Embryonic facial prominence (tissue), 1 donor: Measurements from ENCODE around the gene RPL10A.
"Not testable (repeated sequence)": the region's sequence is repeated elsewhere in the genome, so short reads cannot be mapped to it uniquely, and the experiment has no call there.

Source experiments
- DNase-seq: peaks from one replicate; pipeline ENCODE4 v3.0.0-alpha.2; 2016; ENCODE audit errors: extremely low spot score

The RPL10A gene

DNA sequence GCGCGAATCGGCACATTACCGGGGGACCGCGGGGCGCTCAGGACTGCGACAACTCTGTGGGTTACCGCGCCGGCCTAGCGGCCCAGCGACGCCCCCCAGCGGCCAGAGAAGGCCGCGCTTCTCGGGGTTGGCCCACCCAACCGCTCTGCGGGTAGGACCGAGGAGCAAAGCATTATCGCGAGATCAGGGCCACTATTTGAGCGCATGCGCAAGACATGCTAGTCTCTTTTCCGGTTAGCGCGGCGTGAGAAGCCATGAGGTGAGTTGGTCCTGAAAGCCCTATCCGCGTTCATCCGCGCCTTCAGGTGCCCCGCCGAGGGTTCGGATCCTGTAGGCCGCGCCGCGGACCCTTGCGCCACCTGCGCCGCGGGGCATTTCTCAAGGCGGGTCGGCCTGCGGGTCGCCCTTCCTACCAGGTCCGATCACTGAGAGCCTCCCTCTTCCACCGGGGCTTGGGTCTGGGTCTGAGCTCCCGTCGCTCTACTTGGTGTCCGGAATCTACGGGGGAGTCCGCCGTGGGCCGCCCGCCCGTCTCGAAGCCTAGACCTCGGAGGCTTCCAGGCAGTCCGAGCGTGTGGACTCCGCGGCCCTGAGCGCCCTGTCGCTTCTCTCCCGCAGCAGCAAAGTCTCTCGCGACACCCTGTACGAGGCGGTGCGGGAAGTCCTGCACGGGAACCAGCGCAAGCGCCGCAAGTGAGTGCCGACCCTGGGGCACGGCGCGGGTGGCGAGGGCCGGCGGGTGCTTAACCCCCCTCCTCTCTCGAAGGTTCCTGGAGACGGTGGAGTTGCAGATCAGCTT is at the start of gene RPL10A:
Gene RPL10A (plus strand): TSS at position 221 of the 799 bp plus-strand sequence. CDS start 34 bp downstream, at position 255.
- peak; percentile 97 for DNase-seq

DNA sequence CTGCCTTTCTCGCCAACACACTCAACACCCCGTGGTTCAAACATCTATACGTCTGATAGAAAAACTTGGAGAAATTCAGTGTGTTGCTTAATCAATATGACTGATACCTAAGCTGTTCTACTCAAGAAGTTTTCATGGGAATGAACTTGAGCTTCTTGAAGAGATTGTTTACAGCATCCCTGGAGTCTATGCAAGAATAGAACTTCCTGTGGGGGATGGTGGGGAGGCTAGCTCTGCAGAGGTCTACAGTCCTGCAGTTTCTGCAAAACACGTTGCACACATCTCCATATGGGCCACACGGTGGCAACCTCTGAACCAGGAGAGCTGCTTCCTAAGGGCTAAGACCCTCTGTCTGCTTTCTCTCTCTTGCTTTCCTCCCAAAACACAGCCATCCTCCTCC is 48.8 kb upstream of the RPL10A start:
- no peak for DNase-seq

DNA sequence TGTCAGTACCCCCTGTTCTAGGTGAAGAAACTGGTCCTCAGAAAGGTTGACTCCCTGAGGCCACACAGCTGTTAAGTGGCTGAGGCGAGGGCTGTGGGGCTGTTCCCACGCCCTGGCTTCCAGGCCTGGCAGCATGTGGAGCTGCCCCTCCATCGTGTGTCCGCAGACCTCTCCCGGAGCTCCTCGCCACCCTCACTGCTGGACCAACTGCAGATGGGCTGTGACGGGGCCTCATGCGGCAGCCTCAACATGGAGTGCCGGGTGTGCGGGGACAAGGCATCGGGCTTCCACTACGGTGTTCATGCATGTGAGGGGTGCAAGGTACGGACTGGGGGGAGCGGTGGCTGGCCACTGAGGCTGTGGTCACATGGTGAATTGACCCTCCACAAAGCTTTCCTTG is 48.2 kb upstream of the RPL10A start:
- DNase-seq: no peak

DNA sequence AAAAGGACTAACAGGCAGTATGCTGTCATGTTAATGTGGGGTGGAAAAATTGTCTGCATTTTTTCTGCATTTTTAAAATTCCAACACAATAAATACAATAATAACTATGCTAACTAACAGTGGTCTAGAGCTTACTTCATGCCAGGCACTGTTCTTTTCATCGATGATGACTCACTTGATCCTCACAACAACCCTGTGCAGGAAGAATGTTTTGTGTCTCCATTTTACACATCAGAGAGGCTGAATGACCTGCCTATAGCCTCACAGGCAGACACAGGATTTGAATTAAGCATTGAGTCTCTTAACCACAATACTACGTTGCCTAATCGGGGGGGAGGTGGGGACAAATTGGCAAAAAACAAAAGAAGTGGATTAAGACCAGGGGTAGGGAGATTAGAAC is 42.9 kb upstream of the RPL10A start:
- DNase-seq: no peak

DNA sequence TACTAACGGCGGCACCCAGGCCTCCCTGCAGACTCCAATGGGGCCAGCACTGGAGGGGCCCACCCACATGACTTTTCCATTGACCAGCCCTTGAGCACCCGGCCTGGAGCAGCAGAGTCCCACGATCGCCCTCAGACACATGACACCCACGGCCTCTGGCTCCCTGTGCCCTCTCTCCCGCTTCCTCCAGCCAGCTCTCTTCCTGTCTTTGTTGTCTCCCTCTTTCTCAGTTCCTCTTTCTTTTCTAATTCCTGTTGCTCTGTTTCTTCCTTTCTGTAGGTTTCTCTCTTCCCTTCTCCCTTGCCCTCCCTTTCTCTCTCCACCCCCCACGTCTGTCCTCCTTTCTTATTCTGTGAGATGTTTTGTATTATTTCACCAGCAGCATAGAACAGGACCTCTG is 42.1 kb upstream of the RPL10A start:
- DNase-seq: no peak

DNA sequence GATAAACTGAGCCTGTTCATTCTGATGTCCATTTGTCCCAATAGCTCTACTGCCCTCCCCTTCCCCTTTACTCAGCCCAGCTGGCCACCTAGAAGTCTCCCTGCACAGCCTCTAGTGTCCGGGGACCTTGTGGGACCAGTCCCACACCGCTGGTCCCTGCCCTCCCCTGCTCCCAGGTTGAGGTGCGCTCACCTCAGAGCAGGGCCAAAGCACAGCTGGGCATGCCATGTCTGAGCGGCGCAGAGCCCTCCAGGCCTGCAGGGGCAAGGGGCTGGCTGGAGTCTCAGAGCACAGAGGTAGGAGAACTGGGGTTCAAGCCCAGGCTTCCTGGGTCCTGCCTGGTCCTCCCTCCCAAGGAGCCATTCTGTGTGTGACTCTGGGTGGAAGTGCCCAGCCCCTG is 40.8 kb upstream of the RPL10A start:
- no peak for DNase-seq

DNA sequence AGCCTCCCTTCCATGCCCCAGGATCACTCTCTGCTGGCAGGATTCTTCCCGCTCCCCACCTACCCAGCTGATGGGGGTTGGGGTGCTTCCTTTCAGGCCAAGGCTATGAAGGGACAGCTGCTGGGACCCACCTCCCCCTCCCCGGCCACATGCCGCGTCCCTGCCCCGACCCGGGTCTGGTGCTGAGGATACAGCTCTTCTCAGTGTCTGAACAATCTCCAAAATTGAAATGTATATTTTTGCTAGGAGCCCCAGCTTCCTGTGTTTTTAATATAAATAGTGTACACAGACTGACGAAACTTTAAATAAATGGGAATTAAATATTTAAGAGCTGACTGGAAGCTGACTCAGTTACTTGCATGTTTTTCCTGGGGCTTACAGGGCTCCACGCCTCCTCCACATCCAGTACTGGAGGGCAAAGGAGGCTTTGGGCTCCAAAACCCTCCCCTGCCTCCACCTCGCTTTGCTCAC is 40.3 kb upstream of the RPL10A start:
- no peak for DNase-seq

DNA sequence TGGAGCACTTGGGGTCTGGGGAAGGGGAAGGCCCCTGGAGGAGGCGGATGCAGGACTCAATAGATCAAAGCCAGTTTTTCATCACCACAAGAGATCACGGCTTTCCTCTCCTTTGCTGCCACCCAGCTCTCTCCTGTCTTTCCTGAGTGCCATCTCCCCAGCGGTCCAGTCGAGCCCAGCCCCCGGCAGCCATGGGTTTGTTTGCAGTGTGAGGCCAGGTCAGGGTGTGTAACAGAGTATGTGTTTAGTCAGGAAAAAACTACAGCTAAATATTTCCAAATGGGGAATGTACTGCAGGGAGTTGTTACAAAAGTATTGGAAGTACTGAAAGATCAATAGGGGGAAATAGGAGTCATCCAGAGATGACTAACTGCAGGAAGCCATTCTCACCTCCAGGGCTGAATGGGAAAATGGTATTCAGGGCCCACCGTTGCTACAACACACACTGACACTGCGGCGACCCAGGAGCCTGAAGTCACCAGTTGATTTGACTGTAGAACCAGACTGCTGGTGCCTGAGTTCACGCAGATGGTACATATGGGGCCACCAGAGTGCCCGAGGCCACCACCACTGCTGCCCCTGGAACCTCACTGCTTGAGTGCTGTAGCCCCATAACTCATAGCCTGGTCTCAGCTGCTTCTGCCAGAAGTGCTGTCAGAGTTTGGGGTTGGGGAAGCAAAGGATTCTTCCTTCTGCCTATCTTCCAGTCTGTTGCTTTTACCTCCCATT is 39.6 kb upstream of the RPL10A start:
- DNase-seq: no peak

DNA sequence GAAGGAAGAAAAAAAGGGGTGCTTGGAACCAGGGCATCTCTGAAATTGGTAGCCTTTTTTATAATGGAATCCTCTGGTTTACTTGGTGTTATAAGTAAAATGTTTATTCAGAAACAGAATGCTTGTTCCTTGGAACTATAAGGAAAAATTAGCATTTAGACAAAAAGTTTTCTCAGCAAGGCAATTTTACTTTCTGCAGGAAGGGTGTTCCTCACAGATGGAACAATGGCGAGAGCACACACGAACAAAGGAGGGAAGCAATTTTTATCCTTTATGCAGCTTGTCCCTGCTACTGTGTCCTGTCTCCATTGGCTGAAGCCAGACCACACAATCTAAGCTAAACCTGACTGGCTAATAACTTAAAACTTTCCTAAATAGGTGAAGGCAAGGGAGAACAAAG is 38.7 kb upstream of the RPL10A start:
- no peak for DNase-seq

DNA sequence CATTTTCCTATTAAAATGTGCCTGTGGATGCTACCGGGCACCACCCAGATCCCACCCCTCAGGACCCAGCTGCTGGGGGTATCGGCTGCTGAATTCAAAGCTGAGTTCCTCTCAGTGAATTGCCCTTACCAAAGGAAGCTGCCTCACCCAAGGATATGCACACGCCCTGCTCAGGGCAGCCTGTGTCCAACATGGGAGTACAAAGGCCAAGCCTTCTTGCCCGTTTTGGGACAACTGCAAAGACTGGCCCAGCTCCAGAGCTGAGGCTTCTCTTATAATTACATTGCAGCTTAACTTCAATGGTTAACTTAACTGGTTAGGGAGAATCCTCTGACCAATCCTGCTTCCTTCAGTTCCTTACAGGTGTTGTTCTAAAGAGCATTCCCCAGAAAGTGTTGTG is 35.9 kb upstream of the RPL10A start:
- no peak for DNase-seq

DNA sequence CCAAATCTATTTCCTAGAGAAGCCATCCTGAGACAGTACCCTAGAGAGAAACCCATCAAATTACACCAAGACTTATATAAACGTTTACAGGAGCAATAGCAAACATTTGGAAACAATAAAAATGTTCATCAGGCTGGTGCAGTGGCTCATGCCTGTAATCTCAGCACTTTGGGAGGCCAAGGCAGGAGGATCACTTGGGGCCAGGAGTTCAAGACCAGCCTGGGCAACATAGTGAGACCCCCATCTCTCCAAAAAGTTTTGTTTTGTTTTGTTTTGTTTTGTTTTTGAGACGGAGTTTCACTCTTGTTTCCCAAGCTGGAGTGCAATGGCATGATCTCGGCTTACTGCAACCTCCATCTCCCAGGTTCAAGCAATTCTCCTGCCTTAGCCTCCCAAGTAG is 35.5 kb upstream of the RPL10A start:
- not testable (repeated sequence) for DNase-seq

DNA sequence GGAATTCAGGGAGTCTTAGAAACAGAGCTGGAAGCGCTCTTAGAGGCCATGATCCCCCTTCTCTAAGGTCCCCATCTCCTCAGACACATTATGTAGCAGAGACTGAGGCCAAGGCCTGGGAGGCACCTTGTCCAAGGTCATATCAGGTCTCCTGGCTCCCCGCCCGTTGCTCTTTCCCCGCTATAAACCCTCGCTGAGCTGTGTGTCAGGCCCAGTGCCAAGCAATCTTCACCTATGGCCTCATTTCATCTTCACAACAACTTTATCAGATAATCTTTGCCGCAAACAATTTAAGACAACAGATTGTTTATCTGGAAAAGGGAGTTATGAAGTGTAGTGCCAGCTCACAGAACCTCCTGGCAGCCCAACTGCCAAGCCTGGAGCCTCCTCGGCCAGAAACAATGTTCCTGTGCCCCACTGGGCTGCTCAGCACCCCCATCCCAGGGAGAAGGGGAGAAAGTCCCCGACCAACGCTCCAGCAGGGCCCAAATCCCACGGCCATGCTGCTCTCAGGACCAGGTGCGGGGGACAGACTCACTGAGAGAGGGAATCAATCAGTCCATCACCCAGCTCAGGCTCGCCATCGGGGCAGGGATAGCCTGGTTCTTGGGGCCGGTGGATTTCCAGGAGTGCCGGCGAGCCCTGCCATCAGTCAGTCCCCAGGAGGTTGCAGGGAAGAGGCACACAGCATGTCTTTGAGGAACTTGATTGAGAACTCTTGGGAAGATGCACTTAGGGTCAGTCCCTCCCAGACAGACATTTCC is 32.9 kb upstream of the RPL10A start:
- no peak for DNase-seq

DNA sequence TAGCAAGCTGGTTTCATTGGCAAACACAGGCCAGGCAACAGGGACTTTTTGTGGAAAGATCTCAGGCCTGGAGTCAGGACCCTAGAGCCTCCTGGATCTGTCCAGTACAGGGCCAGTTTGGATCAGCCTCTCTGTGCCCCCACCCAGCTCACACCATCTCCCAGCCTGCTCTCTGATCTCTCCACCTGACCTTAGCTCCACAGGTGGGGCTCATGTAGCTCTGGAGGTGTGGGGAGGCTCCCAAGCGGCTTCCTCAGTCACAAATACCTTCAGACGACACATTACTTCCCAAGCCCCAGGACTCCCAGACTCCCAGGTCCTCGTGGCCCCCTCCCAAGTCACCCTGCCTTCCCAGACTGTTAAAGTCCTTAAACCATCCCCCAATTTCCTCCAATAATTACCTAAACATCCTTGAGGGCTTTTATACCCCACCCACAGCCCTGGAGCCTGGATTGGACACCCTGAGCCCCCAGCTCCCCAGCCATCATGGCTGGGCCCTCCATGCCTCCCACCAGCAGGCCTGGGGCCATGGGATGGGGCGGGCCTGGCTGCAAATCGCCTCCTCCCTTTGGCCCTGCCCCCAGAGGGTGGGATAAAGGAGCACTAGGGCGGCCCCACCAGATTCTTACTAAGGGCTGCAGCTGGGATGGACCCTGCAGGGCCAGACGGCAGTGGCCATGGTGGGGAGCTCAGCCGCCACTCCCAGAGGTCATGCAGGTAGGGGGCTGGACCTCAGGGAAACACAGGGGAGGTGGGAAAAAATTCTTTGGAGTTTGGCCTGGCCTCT is 31.9 kb upstream of the RPL10A start:
- no peak for DNase-seq

DNA sequence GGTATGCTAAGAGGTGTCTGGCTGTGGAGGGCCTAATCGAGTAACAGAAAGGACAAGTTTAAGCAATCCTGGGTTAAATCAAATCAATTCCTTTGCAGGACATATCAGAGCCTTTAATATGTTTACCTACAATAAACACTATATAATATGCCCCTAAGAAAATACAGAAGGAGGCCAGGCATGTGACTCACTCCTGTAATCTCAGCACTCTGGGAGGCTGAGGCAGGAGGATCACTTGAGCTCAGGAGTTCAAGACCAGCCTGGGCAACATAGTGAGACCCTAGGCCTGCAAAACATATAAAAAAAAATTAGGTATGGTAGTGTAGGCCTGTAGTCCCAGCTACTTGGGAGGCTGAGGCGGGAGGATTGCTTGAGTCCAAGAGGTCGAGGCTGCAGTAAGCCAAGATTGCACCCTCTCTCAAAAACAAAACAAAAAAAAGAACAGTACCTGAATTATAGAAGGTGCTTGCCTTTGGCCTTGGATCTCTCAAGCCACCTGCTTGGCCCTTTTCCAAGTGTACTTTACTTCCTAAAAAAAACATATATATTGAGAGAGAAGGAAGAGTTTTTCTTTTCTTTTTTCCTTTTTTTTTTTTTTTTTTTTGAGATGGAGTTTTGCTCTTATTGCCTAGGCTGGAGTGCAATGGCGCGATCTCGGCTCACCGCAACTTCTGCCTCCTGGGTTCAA is 29.7 kb upstream of the RPL10A start:
- DNase-seq: not testable (repeated sequence)

DNA sequence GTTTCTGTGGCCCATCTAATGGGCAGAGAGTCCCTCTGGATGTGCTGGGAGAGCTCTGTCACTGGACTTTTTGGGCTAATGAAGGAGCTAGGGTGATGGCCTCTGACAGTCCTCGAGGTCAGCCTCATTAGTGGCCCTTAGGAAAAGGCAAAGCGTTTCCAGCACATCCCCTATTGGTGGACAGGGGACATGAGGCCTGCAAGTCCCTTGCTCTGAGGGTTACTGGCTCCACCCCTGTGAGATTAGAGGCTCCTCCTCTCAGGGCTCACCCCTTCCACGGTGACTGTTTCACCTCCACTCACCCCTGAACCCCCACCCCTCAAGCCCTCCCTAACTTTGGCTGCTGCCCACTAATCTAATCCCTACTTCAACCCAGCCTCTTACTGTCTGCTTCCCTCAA is 28.9 kb upstream of the RPL10A start:
- no peak for DNase-seq

DNA sequence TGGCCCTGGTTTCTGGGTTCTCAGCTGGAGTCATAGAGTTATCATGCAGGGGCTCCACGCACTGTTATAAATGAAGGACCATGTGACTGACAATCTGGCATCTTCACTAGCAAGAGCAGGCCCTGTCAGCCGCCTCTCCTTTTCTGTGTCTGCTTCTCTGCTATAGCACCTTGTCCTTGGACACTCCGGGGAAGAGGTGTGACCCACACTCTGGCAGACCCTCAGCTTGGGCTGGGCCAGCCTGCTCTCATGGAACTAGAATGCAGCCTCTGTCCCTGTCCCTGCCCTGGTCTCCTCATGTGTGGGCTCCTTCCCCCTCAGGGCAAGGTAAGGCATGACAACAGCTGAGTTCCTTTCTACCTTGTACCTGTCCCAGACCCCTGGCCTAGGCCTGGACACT is 27.0 kb upstream of the RPL10A start:
- DNase-seq: no peak

DNA sequence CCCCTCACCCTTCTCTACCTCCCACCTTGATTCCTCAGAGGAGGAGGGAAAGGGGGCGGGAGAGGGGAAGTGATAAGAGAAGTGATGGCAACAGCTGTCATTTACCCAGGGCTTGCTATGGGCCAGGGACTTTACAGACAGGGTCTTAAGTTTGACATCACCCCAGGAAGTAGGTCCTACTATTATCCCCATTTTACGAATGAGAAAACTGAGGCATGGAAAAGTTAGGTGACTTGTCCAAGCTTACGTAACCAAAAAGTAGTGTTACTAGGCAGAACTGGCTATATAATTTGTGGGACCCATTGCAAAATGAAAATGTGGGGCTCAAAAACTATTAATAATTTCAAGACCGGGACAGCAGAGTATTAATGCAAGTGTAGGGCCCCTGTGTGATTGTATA is 26.6 kb upstream of the RPL10A start:
- DNase-seq: no peak

DNA sequence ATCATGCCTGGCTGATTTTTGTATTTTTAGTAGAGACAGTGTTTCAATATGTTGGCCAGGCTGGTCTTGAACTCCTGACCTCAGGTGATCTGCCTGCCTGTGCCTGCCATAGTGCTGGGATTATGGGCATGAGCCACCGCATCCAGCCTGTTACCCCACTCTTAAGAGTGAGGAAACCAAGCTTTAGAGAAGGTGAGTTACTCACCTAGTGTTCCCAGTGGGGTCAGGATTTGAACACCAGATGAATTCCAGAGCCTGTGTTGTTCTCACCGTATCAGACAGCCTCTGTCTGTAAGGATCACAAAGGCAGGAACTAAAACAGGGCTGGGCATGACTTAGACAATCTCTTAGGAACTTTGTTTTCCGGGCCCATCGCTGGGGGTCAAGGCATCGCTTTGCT is 25.5 kb upstream of the RPL10A start:
- no peak for DNase-seq

DNA sequence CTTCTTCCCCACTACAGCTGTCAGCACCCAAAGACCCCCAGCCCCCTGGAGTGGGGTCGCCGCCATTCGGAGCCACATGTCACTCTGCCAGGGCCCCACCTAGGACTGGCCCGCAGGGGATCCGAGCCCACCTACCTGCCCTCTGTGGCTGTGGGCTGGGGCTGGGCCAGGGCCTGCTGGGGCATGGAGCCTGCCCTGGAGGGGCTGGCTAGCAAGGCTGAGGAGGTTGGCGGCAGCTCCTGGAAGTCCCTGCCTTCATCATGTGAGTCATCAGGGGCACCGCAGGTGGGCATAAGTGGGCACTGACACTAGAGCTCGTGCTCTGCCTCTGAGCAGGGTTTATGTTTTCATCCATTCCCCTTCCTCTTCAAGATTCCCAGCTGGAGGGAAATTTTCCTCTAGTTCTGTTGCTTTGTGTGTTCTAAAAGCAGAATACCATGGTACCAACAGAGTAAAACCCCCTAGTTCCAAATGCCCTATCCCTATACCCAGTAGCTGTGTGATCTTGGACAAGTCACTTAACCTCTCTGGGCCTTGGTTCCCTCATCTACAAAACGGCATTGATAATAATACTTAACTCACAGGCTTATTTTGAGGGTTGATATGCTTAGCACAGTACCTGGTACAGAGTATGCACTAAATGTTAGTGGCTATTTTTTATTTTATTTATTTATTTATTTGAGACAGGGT is 24.7 kb upstream of the RPL10A start:
- no peak for DNase-seq

DNA sequence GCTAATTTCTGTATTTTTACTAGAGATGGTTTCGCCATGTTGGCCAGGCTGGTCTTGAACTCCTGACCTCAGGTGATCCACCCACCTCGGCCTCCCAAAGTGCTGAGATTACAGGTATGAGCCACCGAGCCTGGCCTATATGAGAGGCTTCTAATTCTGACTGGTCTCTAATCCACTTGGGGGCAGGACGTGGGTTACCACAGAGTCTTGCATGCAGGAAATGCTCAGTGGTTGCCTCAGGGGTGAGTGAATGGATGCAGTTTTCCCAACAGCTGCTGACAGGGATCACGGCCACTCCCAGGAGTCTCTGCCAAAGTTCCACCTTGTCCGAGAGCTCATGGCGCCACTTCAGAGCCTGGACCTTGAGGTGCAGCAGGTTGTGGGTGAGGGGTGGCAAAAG is 22.5 kb upstream of the RPL10A start:
- DNase-seq: no peak
